ENCODE results near the gene SLAMF1. TPM values are rescaled to one million over a fixed set of nuclear protein-coding genes. Genes with fewer than 3 reads are reported as not detected.

The SLAMF1 gene
- total and polyA plus RNA-seq, 9 of the 15 experiments (the other 6 are each of a cell fraction or from before 2014, with no cell fraction given), result 0.04 to 0.17 (median 0.11) TPM; not detected in 4

DNA sequence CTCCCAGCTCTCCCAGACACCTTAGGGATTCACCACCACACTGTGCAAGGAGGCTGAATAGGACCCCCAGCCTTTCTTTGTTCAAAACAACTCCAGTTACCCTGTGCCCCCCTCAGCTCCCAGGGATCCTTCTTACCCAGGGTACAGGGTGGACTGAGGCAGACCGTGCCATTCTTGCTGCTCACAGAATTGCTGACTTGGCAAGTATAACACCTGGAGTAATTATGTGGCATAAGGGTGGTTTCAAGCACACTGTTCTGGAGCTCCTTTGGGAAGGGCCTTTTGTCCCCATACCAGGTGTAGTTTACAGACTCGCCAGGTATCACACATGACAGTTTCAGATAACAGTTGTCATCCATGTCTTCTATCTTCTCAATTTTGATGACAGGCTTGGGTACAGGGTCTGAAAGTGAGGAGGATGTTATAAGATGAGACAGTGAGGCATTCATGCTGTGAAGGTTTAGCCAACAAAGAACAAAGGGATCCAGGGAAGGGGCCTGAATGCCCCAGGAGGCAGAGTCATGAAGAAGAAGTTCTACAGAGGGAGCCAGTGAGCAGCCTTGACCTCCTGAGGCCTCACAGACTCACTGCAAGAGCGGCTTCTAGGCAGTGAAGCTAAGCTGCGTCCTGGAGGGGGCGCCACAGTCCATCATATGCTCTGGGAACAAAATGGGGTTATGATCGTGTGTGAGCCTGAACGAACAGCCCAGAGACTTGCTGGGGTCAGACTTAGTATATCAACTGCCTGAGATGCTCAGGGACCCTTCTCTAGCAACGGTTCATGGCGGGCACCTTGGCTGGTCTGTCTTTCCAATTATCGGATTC is 34.4 kb upstream of the SLAMF1 start (continued):
- TF ChIP-seq CBX5 (IDR thresholded peaks at IDR 0.05; ENCODE audit: borderline replicate concordance, low read depth) (peak; percentile 59; the same call in 1 of the 2 replicates), MCM5 (IDR thresholded peaks at IDR 0.05; ENCODE audit: low read depth) (no peak), GTF2F1 (IDR thresholded peaks at IDR 0.05; ENCODE audit: low read depth, low read length) (no peak), U2AF1 (optimal IDR thresholded peaks at IDR 0.05; ENCODE audit: low read depth, low read length) (no peak), MCM7 (IDR thresholded peaks at IDR 0.05) (no peak), KLF13 (tag; IDR thresholded peaks at IDR 0.05; ENCODE audit: borderline replicate concordance, low read depth) (no peak), ZBED1 (IDR thresholded peaks at IDR 0.05) (no peak), HOXB6 (CRISPR knock-in tag; IDR thresholded peaks at IDR 0.05; ENCODE audit: borderline replicate concordance) (no peak), HDGF (IDR thresholded peaks at IDR 0.05) (no peak), TEAD4 (IDR thresholded peaks at IDR 0.05; ENCODE audit: low read length) (no peak), TEAD4 (CRISPR knock-in tag; IDR thresholded peaks at IDR 0.05; ENCODE audit: borderline replicate concordance) (no peak)
- TF ChIP-seq, protein P1, sequence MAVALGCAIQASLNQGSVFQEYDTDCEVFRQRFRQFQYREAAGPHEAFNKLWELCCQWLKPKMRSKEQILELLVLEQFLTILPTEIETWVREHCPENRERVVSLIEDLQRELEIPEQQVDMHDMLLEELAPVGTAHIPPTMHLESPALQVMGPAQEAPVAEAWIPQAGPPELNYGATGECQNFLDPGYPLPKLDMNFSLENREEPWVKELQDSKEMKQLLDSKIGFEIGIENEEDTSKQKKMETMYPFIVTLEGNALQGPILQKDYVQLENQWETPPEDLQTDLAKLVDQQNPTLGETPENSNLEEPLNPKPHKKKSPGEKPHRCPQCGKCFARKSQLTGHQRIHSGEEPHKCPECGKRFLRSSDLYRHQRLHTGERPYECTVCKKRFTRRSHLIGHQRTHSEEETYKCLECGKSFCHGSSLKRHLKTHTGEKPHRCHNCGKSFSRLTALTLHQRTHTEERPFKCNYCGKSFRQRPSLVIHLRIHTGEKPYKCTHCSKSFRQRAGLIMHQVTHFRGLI (CRISPR knock-in tag; IDR thresholded peaks at IDR 0.05), result no peak
- TF ChIP-seq, protein P2, sequence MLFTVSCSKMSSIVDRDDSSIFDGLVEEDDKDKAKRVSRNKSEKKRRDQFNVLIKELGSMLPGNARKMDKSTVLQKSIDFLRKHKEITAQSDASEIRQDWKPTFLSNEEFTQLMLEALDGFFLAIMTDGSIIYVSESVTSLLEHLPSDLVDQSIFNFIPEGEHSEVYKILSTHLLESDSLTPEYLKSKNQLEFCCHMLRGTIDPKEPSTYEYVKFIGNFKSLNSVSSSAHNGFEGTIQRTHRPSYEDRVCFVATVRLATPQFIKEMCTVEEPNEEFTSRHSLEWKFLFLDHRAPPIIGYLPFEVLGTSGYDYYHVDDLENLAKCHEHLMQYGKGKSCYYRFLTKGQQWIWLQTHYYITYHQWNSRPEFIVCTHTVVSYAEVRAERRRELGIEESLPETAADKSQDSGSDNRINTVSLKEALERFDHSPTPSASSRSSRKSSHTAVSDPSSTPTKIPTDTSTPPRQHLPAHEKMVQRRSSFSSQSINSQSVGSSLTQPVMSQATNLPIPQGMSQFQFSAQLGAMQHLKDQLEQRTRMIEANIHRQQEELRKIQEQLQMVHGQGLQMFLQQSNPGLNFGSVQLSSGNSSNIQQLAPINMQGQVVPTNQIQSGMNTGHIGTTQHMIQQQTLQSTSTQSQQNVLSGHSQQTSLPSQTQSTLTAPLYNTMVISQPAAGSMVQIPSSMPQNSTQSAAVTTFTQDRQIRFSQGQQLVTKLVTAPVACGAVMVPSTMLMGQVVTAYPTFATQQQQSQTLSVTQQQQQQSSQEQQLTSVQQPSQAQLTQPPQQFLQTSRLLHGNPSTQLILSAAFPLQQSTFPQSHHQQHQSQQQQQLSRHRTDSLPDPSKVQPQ (CRISPR knock-in tag; IDR thresholded peaks at IDR 0.05; ENCODE audit: borderline replicate concordance), result no peak
- TF ChIP-seq, protein P3, sequence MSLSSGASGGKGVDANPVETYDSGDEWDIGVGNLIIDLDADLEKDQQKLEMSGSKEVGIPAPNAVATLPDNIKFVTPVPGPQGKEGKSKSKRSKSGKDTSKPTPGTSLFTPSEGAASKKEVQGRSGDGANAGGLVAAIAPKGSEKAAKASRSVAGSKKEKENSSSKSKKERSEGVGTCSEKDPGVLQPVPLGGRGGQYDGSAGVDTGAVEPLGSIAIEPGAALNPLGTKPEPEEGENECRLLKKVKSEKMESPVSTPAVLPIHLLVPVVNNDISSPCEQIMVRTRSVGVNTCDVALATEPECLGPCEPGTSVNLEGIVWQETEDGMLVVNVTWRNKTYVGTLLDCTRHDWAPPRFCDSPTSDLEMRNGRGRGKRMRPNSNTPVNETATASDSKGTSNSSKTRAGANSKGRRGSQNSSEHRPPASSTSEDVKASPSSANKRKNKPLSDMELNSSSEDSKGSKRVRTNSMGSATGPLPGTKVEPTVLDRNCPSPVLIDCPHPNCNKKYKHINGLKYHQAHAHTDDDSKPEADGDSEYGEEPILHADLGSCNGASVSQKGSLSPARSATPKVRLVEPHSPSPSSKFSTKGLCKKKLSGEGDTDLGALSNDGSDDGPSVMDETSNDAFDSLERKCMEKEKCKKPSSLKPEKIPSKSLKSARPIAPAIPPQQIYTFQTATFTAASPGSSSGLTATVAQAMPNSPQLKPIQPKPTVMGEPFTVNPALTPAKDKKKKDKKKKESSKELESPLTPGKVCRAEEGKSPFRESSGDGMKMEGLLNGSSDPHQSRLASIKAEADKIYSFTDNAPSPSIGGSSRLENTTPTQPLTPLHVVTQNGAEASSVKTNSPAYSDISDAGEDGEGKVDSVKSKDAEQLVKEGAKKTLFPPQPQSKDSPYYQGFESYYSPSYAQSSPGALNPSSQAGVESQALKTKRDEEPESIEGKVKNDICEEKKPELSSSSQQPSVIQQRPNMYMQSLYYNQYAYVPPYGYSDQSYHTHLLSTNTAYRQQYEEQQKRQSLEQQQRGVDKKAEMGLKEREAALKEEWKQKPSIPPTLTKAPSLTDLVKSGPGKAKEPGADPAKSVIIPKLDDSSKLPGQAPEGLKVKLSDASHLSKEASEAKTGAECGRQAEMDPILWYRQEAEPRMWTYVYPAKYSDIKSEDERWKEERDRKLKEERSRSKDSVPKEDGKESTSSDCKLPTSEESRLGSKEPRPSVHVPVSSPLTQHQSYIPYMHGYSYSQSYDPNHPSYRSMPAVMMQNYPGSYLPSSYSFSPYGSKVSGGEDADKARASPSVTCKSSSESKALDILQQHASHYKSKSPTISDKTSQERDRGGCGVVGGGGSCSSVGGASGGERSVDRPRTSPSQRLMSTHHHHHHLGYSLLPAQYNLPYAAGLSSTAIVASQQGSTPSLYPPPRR (CRISPR knock-in tag; IDR thresholded peaks at IDR 0.05; ENCODE audit: borderline replicate concordance), result no peak
- TF ChIP-seq, protein P4, sequence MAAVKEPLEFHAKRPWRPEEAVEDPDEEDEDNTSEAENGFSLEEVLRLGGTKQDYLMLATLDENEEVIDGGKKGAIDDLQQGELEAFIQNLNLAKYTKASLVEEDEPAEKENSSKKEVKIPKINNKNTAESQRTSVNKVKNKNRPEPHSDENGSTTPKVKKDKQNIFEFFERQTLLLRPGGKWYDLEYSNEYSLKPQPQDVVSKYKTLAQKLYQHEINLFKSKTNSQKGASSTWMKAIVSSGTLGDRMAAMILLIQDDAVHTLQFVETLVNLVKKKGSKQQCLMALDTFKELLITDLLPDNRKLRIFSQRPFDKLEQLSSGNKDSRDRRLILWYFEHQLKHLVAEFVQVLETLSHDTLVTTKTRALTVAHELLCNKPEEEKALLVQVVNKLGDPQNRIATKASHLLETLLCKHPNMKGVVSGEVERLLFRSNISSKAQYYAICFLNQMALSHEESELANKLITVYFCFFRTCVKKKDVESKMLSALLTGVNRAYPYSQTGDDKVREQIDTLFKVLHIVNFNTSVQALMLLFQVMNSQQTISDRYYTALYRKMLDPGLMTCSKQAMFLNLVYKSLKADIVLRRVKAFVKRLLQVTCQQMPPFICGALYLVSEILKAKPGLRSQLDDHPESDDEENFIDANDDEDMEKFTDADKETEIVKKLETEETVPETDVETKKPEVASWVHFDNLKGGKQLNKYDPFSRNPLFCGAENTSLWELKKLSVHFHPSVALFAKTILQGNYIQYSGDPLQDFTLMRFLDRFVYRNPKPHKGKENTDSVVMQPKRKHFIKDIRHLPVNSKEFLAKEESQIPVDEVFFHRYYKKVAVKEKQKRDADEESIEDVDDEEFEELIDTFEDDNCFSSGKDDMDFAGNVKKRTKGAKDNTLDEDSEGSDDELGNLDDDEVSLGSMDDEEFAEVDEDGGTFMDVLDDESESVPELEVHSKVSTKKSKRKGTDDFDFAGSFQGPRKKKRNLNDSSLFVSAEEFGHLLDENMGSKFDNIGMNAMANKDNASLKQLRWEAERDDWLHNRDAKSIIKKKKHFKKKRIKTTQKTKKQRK (IDR thresholded peaks at IDR 0.05; ENCODE audit: borderline replicate concordance, low read depth, low read length), result no peak
